ENCODE results near the gene GALK2. TPM values are rescaled to one million over a fixed set of nuclear protein-coding genes. Genes with fewer than 3 reads are reported as not detected.

Gene GALK2
- total and polyA plus RNA-seq, 2 experiments from 2014 or later, result 11.5 to 23.0 TPM

DNA sequence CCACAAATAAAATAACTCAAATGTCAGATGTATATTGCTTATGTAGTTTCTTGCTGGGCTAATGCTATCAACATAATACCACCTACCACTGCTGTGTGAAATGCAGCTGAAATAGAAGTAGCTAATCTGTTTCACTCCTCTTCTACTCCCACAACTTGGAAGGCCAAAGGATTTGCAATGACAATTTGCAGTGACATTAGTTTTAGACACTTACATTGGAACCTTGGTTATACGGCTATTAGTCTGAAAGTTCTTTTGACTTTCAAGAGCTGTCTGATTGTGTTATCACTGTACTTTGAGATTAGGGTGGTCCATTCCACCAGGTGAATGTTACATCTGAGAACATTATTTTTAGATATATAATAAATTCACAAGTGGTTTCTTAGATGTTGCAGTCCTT lies 48.1 kb upstream of the GALK2 start:
- no peaks in the 10 kb centered on the region for H3K79me2 ChIP-seq (replicated peaks; ENCODE audit: insufficient read depth)
- H3K27ac ChIP-seq (ENCODE audit: low read depth), result no peak overlapping the region
- Mint-ChIP-seq H3K4me3 (no peak overlapping the region), H3K36me3 (ENCODE audit: low read depth) (no peaks in the 10 kb centered on the region; the same call in 2 of the 3 replicates), H3K9me3 (no peaks in the 10 kb centered on the region), H3K27ac (no peak overlapping the region), H3K27me3 (ENCODE audit: insufficient read depth, low read depth, poor library complexity) (peaks cover 1% of the 10 kb centered on the region), H3K4me1 (peaks cover 11% of the 10 kb centered on the region; the same call in 2 of the 3 replicates)
- no peak overlapping the region for H3K4me3 ChIP-seq
- no peak for TF ChIP-seq ZNF331 (CRISPR knock-in tag; IDR thresholded peaks at IDR 0.05; ENCODE audit: low read depth)
- TF ChIP-seq, protein P1, sequence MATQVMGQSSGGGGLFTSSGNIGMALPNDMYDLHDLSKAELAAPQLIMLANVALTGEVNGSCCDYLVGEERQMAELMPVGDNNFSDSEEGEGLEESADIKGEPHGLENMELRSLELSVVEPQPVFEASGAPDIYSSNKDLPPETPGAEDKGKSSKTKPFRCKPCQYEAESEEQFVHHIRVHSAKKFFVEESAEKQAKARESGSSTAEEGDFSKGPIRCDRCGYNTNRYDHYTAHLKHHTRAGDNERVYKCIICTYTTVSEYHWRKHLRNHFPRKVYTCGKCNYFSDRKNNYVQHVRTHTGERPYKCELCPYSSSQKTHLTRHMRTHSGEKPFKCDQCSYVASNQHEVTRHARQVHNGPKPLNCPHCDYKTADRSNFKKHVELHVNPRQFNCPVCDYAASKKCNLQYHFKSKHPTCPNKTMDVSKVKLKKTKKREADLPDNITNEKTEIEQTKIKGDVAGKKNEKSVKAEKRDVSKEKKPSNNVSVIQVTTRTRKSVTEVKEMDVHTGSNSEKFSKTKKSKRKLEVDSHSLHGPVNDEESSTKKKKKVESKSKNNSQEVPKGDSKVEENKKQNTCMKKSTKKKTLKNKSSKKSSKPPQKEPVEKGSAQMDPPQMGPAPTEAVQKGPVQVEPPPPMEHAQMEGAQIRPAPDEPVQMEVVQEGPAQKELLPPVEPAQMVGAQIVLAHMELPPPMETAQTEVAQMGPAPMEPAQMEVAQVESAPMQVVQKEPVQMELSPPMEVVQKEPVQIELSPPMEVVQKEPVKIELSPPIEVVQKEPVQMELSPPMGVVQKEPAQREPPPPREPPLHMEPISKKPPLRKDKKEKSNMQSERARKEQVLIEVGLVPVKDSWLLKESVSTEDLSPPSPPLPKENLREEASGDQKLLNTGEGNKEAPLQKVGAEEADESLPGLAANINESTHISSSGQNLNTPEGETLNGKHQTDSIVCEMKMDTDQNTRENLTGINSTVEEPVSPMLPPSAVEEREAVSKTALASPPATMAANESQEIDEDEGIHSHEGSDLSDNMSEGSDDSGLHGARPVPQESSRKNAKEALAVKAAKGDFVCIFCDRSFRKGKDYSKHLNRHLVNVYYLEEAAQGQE (IDR thresholded peaks at IDR 0.05; ENCODE audit: unreplicated experiment), result no peak
- TF ChIP-seq, protein P2, sequence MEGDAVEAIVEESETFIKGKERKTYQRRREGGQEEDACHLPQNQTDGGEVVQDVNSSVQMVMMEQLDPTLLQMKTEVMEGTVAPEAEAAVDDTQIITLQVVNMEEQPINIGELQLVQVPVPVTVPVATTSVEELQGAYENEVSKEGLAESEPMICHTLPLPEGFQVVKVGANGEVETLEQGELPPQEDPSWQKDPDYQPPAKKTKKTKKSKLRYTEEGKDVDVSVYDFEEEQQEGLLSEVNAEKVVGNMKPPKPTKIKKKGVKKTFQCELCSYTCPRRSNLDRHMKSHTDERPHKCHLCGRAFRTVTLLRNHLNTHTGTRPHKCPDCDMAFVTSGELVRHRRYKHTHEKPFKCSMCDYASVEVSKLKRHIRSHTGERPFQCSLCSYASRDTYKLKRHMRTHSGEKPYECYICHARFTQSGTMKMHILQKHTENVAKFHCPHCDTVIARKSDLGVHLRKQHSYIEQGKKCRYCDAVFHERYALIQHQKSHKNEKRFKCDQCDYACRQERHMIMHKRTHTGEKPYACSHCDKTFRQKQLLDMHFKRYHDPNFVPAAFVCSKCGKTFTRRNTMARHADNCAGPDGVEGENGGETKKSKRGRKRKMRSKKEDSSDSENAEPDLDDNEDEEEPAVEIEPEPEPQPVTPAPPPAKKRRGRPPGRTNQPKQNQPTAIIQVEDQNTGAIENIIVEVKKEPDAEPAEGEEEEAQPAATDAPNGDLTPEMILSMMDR (conservative IDR thresholded peaks at IDR 0.05; ENCODE audit: low read depth in 2 of 2), result no peak
- TF ChIP-seq POLR2AphosphoS5 (IDR thresholded peaks at IDR 0.05; ENCODE audit: low read depth), result no peak
- TF ChIP-seq, protein P3, sequence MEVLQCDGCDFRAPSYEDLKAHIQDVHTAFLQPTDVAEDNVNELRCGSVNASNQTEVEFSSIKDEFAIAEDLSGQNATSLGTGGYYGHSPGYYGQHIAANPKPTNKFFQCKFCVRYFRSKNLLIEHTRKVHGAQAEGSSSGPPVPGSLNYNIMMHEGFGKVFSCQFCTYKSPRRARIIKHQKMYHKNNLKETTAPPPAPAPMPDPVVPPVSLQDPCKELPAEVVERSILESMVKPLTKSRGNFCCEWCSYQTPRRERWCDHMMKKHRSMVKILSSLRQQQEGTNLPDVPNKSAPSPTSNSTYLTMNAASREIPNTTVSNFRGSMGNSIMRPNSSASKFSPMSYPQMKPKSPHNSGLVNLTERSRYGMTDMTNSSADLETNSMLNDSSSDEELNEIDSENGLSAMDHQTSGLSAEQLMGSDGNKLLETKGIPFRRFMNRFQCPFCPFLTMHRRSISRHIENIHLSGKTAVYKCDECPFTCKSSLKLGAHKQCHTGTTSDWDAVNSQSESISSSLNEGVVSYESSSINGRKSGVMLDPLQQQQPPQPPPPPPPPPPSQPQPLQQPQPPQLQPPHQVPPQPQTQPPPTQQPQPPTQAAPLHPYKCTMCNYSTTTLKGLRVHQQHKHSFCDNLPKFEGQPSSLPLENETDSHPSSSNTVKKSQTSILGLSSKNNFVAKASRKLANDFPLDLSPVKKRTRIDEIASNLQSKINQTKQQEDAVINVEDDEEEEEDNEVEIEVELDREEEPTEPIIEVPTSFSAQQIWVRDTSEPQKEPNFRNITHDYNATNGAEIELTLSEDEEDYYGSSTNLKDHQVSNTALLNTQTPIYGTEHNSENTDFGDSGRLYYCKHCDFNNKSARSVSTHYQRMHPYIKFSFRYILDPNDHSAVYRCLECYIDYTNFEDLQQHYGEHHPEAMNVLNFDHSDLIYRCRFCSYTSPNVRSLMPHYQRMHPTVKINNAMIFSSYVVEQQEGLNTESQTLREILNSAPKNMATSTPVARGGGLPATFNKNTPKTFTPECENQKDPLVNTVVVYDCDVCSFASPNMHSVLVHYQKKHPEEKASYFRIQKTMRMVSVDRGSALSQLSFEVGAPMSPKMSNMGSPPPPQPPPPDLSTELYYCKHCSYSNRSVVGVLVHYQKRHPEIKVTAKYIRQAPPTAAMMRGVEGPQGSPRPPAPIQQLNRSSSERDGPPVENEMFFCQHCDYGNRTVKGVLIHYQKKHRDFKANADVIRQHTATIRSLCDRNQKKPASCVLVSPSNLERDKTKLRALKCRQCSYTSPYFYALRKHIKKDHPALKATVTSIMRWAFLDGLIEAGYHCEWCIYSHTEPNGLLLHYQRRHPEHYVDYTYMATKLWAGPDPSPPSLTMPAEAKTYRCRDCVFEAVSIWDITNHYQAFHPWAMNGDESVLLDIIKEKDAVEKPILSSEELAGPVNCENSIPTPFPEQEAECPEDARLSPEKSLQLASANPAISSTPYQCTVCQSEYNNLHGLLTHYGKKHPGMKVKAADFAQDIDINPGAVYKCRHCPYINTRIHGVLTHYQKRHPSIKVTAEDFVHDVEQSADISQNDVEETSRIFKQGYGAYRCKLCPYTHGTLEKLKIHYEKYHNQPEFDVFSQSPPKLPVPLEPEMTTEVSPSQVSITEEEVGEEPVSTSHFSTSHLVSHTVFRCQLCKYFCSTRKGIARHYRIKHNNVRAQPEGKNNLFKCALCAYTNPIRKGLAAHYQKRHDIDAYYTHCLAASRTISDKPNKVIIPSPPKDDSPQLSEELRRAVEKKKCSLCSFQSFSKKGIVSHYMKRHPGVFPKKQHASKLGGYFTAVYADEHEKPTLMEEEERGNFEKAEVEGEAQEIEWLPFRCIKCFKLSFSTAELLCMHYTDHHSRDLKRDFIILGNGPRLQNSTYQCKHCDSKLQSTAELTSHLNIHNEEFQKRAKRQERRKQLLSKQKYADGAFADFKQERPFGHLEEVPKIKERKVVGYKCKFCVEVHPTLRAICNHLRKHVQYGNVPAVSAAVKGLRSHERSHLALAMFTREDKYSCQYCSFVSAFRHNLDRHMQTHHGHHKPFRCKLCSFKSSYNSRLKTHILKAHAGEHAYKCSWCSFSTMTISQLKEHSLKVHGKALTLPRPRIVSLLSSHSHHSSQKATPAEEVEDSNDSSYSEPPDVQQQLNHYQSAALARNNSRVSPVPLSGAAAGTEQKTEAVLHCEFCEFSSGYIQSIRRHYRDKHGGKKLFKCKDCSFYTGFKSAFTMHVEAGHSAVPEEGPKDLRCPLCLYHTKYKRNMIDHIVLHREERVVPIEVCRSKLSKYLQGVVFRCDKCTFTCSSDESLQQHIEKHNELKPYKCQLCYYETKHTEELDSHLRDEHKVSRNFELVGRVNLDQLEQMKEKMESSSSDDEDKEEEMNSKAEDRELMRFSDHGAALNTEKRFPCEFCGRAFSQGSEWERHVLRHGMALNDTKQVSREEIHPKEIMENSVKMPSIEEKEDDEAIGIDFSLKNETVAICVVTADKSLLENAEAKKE (CRISPR knock-in tag; IDR thresholded peaks at IDR 0.05), result no peak
- TF ChIP-seq EZH2 (IDR thresholded peaks at IDR 0.05; ENCODE audit: low read depth, unreplicated experiment), result no peak
- TF ChIP-seq CREB1 (CRISPR knock-in tag; IDR thresholded peaks at IDR 0.05; ENCODE audit: low read depth), result no peak
- TF ChIP-seq NANOG (IDR thresholded peaks at IDR 0.05; ENCODE audit: borderline replicate concordance), result no peak
- TF ChIP-seq STAT1 (IDR thresholded peaks at IDR 0.05; ENCODE audit: unreplicated experiment), result no peak
- TF ChIP-seq JUNB (IDR thresholded peaks at IDR 0.05; ENCODE audit: unreplicated experiment), result no peak
- no peak for TF ChIP-seq EZH2phosphoT487 (IDR thresholded peaks at IDR 0.05; ENCODE audit: unreplicated experiment)
- TF ChIP-seq, protein P4, sequence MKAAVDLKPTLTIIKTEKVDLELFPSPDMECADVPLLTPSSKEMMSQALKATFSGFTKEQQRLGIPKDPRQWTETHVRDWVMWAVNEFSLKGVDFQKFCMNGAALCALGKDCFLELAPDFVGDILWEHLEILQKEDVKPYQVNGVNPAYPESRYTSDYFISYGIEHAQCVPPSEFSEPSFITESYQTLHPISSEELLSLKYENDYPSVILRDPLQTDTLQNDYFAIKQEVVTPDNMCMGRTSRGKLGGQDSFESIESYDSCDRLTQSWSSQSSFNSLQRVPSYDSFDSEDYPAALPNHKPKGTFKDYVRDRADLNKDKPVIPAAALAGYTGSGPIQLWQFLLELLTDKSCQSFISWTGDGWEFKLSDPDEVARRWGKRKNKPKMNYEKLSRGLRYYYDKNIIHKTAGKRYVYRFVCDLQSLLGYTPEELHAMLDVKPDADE (IDR thresholded peaks at IDR 0.05), result no peak
- TF ChIP-seq ZNF114 (CRISPR knock-in tag; IDR thresholded peaks at IDR 0.05), result no peak
- H3K9me2 ChIP-seq (ENCODE audit: insufficient read depth), result no peaks in the 10 kb centered on the region
- DNase-seq (ENCODE audit: low spot score), result no peak
- H3K27me3 ChIP-seq (ENCODE audit: insufficient read depth), result no peaks in the 10 kb centered on the region
- no peak overlapping the region for H2AFZ ChIP-seq
- no peak overlapping the region for H3K4me2 ChIP-seq
- no peak for ATAC-seq
- H3K36me3 ChIP-seq (ENCODE audit: insufficient read depth), result 0 out of 2 replicates have a peak, but pooled peaks cover 3% of the 10 kb centered on the region
- H3K4me1 ChIP-seq (ENCODE audit: insufficient read depth), result no peaks in the 10 kb centered on the region
- H3F3A ChIP-seq (replicated peaks; ENCODE audit: low read depth), result no peaks in the 10 kb centered on the region
- H4K20me1 ChIP-seq (replicated peaks; ENCODE audit: insufficient read depth), result no peaks in the 10 kb centered on the region; the same call in 1 of the 2 replicates
